ENCODE measurements around the gene NOP58.
A peak's percentile ranks its signal among the peaks of the same experiment; 100 is the strongest.
"Not testable (repeated sequence)": the region's sequence is repeated elsewhere in the genome, so short reads cannot be mapped to it uniquely, and the experiment has no call there.

Gene NOP58

GRCh38 chr2:202307690-202308089 is 42.1 kb downstream of the NOP58 start:
- DNase-seq: no peak
- H3K4me3 ChIP-seq: no peak overlapping the region
- H3K9me3 ChIP-seq: no peaks in the 10 kb centered on the region
- TF ChIP-seq, protein P1, sequence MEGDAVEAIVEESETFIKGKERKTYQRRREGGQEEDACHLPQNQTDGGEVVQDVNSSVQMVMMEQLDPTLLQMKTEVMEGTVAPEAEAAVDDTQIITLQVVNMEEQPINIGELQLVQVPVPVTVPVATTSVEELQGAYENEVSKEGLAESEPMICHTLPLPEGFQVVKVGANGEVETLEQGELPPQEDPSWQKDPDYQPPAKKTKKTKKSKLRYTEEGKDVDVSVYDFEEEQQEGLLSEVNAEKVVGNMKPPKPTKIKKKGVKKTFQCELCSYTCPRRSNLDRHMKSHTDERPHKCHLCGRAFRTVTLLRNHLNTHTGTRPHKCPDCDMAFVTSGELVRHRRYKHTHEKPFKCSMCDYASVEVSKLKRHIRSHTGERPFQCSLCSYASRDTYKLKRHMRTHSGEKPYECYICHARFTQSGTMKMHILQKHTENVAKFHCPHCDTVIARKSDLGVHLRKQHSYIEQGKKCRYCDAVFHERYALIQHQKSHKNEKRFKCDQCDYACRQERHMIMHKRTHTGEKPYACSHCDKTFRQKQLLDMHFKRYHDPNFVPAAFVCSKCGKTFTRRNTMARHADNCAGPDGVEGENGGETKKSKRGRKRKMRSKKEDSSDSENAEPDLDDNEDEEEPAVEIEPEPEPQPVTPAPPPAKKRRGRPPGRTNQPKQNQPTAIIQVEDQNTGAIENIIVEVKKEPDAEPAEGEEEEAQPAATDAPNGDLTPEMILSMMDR (IDR thresholded peaks at IDR 0.05): no peak
- H3K27ac ChIP-seq: no peak overlapping the region
- peaks cover 50 to 89% (median 64%) of the 10 kb centered on the region in 3 donors for H3K36me3 ChIP-seq
- intact Hi-C loops (cut with DNase I; ENCODE audit: low total_unique reads): no loop called here
- H3K4me1 ChIP-seq: no peaks in the 10 kb centered on the region
- H3K27me3 ChIP-seq: no peaks in the 10 kb centered on the region

GRCh38 chr2:202311823-202312388 is 46.3 kb downstream of the NOP58 start:
- intact Hi-C loops (cut with DNase I; ENCODE audit: low total_unique reads): no loop called here
- Histone ChIP-seq H3K4me1 (peaks cover 0 to 4% (median under 1%) of the 10 kb centered on the region in 4 donors), H3K9me3 (no peaks in the 10 kb centered on the region), H3K4me3 (no peak overlapping the region), H3K27ac (no peak overlapping the region), H3K36me3 (peaks cover 9 to 46% (median 22%) of the 10 kb centered on the region in 3 donors), H3K27me3 (no peaks in the 10 kb centered on the region)
- DNase-seq: no peak
- TF ChIP-seq, protein P1 (IDR thresholded peaks at IDR 0.05): no peak

GRCh38 chr2:202314116-202314515 is 48.6 kb downstream of the NOP58 start:
- intact Hi-C loops (cut with DNase I; ENCODE audit: low total_unique reads): no loop called here
- no peak overlapping the region for H3K4me3 ChIP-seq
- H3K9me3 ChIP-seq: no peaks in the 10 kb centered on the region
- H3K36me3 ChIP-seq: peaks cover 4 to 26% (median 21%) of the 10 kb centered on the region in 3 donors
- peaks cover 0 to 15% (median 8%) of the 10 kb centered on the region in 4 donors for H3K4me1 ChIP-seq
- TF ChIP-seq, protein P1 (IDR thresholded peaks at IDR 0.05): no peak
- H3K27me3 ChIP-seq: no peaks in the 10 kb centered on the region
- DNase-seq: no peak
- no peak overlapping the region for H3K27ac ChIP-seq

GRCh38 chr2:202317080-202317857 is 51.7 kb downstream of the NOP58 start:
- intact Hi-C loops (cut with DNase I; ENCODE audit: low total_unique reads): no loop called here
- H3K27me3 ChIP-seq: no peaks in the 10 kb centered on the region
- peaks cover 0 to 5% (median 0%) of the 10 kb centered on the region in 3 donors for H3K36me3 ChIP-seq
- H3K4me3 ChIP-seq: no peak overlapping the region
- TF ChIP-seq, protein P1 (IDR thresholded peaks at IDR 0.05): no peak
- peak; percentile 63 to 68 for DNase-seq
- no peaks in the 10 kb centered on the region for H3K9me3 ChIP-seq
- peaks cover 0 to 15% (median 8%) of the 10 kb centered on the region in 4 donors for H3K4me1 ChIP-seq
- H3K27ac ChIP-seq: peak overlapping the region; percentile 18 to 25

DNA sequence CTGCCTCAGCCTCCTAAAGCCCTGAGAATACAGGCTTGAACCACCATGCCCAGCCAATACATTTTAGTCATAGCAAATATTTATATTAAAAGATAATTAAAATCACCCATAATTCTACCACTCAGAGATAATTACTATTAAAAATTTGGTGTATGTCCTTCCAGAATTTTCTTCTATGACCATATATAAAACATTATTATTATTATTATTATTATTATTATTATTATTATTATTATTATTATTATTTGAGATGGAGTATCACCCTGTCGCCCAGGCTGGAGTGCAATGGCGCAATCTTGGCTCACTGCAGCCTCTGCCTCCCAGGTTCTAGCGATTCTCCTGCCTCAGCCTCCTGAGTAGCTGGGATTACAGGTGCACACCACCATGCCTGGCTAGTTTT is 54.8 kb downstream of the NOP58 start:
- Histone ChIP-seq H3K4me1 (peaks cover 0 to 15% (median 8%) of the 10 kb centered on the region in 4 donors), H3K36me3 (peaks cover 4 to 14% (median 12%) of the 10 kb centered on the region in 3 donors)
- intact Hi-C loops (cut with DNase I; ENCODE audit: low total_unique reads); DNase-seq; H3K27ac ChIP-seq; H3K27me3 ChIP-seq; H3K4me3 ChIP-seq; H3K9me3 ChIP-seq: not testable (repeated sequence)

- TF ChIP-seq, protein P1 (IDR thresholded peaks at IDR 0.05): no peak
- intact Hi-C loops (cut with DNase I; ENCODE audit: low total_unique reads): no loop called here
- Histone ChIP-seq H3K9me3 (no peaks in the 10 kb centered on the region), H3K27me3 (no peaks in the 10 kb centered on the region), H3K4me3 (no peak overlapping the region), H3K4me1 (peaks cover 0 to 6% (median 4%) of the 10 kb centered on the region in 4 donors), H3K36me3 (peaks cover 4 to 29% (median 12%) of the 10 kb centered on the region in 3 donors), H3K27ac (no peak overlapping the region)
- no peak for DNase-seq
These were observed 56.9 kb downstream of the NOP58 start for GRCh38 chr2:202322435-202322834.

Data from tibial artery (tissue), 4 donors.